A673 (cell line): Measurements from ENCODE around the gene CLHC1.

Experiments
- CTCF ChIP-seq: fragments of 300-800, 200-600 bp; sonication (generic); conservative IDR thresholded peaks from 2 replicates; pipeline ENCODE4 v1.5.1; 2017; ENCODE audit warnings: low read depth, mild to moderate bottlenecking, antibody characterized with exemption, low read length, moderate library complexity, mixed read lengths
- EZH2 ChIP-seq: fragments of 200-600 bp; sonication (generic); IDR thresholded peaks from 2 replicates; pipeline ENCODE4 v1.6.1; 2017; ENCODE audit warnings: borderline replicate concordance, low read depth, mild to moderate bottlenecking, mixed read lengths, antibody characterized with exemption, low read length; ENCODE audit not compliant: poor library complexity, severe bottlenecking

- no peak for TF ChIP-seq CTCF
- TF ChIP-seq EZH2 = no peak
Measured at GRCh38 chr2:55156326-55156725, 75.8 kb downstream of the CLHC1 start.
